Stimulated activated CD4-positive, alpha-beta T cell treated with anti-CD3 and anti-CD28 coated beads, Interleukin-15, amount 100 ng/mL, for 24 hours (primary cell): ENCODE results near the gene PGS1.

ENCODE experiments used
- DNase-seq: peaks from one replicate; pipeline ENCODE4 v3.0.0-alpha.2; 2020

PGS1 gene

DNA sequence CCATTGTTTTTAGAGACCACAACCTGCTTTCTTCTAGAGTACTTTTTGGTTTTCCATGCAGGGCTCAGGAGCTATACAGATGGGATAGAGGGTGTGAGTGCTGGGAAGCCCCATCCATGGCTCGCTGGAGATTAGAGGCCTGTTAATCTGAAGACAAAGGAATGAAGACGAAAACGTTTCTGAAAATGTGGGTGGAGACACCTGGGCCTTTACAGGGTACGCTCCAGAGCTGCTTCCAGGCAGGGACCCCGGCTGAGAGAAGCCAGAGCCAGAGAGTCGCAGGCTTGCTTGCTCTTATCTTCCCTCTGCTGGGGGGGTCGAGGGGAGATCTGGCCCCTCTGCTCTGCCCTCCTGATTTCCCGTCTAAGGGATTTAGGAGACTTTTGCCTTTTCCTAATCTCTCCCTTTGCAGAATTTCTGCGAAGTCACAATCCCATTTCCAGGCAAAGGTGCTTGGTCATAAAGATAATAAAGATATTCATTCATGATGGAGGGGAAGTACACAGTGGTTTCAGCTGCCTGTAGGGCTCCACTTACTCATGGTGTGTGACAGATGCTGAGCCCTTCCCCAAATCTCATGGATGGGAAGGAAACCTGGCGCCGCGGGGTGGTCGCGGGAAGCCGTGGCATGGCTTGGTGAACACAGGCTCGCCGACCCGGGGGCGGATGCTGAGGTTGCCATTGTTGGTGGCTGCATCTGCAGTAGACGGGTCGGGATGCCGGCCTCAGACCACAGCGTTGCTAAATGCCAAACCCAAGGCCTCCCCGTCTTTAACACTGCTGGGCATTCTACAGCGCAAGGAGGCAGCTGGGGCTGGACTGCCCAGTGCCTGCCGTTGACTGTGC, 13.8 kb upstream of the PGS1 start:
- peak; percentile 52 for DNase-seq

- DNase-seq, result no peak
These were observed 12.8 kb upstream of the PGS1 start for GRCh38 chr17:78365561-78366108.

DNA sequence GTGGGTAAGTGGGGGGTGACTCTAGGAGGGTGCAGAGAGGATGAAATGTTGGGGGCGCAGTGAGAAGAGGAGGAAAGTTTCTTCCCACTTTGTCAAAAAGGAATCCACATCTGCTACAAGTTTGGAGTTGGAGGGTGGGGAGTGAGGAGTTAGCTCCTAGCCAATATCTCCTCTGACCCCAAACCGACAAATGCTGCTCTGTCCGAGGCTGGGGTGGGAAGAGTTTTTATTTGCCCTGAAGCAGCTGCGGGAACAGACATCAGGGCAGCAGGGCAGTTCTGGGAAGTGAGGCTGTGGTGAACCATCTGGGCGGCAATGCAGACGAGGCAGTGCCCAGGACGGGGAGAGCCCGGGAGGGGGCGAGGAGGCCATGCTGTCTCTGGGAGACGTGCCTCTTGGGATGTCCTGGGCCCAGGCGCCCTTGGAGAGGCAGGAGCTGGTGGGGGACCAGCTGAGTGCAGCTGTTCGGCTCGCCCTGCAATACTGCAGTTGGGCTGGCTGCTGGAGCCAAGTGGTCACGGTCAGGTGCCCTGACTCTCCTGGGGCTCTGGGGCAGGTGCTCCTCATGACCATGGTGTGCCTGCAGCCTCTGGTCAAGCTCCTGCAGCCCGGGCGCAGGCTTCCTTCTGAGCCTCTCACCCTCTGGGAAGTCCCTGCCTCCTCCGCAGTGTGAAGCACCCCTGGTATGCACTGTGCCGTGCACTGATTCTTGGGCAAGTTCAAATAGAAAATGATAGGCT, 12.2 kb upstream of the PGS1 start:
- no peak for DNase-seq

- DNase-seq, result no peak
These were observed 11.3 kb upstream of the PGS1 start for GRCh38 chr17:78367193-78367592.

DNA sequence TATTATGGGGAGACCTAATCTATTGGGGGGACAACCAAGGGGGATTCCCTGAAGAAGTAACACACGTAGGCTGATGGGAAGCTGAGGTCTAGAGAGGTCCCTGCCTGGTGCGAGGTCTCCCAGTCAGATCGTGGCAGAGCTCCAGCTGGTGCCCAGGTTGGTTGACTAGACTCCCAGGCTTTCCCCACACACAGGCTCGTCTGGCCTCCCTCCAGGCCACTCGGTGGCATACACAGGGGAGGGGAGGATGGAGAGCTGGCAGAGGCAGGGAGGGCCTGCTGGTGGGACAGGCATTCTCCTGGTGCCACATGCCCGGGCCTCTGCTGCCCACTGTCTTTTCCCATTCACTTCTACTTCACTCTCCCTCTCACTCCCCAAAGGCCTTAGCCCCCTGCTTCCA, 10.1 kb upstream of the PGS1 start:
- no peak for DNase-seq

- DNase-seq, result no peak
These were observed 9.5 kb upstream of the PGS1 start for GRCh38 chr17:78368854-78369495.

GRCh38 chr17:78369791-78370381, 8.6 kb upstream of the PGS1 start:
- no peak for DNase-seq

DNA sequence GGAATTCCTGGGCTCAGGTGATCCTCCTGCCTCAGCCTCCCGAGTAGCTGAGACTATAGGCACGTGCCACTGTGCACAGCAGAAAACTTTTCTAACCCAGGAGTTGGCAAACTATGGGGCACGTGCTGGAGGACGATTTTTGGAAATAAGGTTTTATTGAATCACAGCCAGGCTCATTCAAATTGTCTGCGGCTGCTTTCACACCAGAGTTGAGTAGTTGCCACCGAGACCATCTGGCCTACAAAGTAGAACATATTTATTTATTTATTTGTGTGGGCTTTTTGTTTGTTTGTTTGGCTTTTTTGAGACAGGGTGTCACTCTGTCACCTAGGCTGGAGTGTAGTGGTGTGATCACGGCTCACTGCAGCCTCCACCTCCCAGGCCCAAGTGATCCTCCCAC, 7.4 kb upstream of the PGS1 start:
- DNase-seq, result no peak

GRCh38 chr17:78372841-78373240, 5.6 kb upstream of the PGS1 start:
- DNase-seq, result no peak

GRCh38 chr17:78374189-78374588, 4.3 kb upstream of the PGS1 start:
- DNase-seq, result no peak

DNA sequence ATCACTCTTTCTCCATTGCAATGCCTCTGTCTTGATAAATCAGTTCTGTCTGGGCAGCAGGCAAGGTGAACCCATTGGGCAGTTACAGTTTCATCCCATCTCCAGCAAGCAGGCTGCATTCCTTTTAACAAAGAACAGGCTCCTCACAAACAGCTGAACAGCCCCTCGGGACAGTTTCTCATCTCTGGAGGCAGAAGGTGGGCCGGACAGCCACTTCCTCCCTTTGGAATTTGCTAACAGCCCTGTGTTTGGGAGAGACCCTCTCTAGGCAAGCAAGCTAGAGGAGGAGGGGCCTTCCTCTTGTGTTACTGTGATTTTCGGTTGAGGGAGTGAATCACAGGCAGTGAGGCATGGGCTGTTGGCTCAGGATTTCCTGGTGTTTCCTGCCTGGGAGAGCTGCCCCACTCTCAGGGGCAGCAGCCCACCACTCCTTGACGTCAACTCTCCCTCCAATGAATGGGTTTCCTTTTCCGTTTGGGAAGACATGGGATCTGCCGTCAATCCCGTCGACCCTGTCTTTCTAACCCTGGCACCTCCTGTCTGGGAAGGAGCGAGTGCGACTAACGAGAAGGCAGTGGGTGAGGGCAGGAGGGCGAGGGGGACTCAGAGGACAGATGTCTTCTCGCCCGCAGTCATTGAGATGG, 3.7 kb upstream of the PGS1 start:
- no peak for DNase-seq

GRCh38 chr17:78375401-78376151, 2.9 kb upstream of the PGS1 start:
- DNase-seq, result no peak

DNA sequence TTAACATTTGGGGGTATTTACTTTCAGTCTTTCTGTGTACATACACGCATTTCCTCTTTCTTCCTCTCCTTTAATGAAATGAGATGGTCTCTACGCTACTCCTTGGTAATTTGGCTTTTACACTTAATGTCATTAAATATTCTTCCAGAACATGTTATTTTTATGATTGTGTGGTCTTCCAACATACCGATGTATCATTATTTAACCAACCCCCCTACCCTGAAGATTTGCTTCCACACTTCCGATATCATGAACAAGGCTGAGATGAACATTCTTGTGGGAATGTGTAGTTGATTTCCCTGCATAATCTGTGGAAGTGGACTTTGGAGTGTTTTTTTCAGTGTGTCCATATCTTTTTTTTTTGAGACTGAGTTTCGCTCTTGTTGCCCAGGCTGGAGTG, 2.3 kb upstream of the PGS1 start:
- no peak for DNase-seq

- peak; percentile 18 for DNase-seq
These were observed 608 bp upstream of the PGS1 start for GRCh38 chr17:78377858-78378224.

- DNase-seq, result no peak
These were observed 662 bp downstream of the PGS1 start for GRCh38 chr17:78379131-78379491.

DNA sequence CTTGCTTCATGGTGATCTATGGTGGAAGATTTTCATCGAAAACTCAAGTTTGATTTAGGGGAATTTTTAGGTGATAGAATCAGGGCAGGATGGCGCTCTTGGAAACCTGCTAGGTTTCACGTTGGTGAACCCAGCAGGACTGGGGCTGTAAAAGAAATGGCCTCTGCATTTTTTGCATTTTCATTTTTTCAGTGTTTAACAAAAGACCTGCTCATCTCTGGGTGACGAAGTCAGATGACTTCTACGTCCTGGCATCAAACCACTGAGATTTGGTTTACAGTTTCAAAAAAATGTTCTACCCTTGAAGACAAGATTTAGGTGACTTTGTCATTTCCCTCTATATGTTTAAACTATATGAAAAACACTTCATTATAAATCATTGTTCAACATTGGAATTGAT, 1.9 kb downstream of the PGS1 start:
- DNase-seq, result no peak

GRCh38 chr17:78381601-78382232, 3.3 kb downstream of the PGS1 start:
- peak; percentile 69 for DNase-seq

DNA sequence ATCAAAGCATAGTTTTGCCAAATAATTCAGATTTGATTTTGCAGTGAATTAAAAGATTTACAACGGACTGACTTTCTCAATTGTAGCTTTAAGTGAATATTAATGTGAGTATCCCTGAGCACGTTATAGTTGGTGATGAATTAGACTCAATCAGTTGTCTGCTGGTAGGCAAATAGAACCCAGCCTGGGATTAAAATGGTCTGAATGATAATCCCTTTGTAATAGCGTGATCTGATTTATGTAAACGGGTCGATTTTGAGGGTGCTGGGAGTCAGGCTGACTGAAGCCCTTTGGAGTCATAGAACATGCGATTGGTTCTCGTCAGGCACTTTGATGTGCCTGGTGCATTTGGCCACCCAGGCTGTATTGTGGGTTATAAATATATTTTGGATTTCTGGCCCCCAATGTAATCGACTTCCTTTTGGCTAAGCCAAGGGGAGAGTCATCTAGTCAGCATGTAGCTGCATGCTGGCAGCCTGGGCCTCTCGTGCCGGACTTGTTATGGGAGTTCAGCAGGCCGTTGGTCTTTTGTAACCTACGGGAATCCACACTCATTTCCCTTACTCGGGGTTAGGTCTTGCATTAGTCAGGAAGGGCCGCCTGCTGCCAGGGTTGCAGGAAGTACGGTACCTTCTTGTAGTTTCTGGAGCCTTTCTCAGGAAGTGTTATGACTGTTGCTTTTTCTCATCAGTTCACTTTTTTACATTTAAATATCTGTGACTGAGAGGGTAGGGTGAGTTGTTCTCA, 5.4 kb downstream of the PGS1 start:
- DNase-seq, result peak; percentile 83

GRCh38 chr17:78384479-78385175, 6.2 kb downstream of the PGS1 start:
- DNase-seq, result peak; percentile 42
